ENCODE measurements around the gene GOLGA6L2. TPM values are rescaled to one million over a fixed set of nuclear protein-coding genes. Genes with fewer than 3 reads are reported as not detected.
"Not testable (repeated sequence)": the region's sequence is repeated elsewhere in the genome, so short reads cannot be mapped to it uniquely, and the experiment has no call there.

GOLGA6L2 gene
- total RNA-seq, 4 donors from 2014 or later: not detected

- no peaks in the 10 kb centered on the region for H3K4me1 ChIP-seq
- no peak for DNase-seq
- WGBS, 2 donors: 70 to 79% methylated on average over 7 of the region's 7 CpGs
- no peaks in the 10 kb centered on the region for H3K27me3 ChIP-seq
- H3K27ac ChIP-seq: no peak overlapping the region
- H3K4me3 ChIP-seq (replicated peaks in 1 of 3): no peak overlapping the region
- H3K36me3 ChIP-seq: no peaks in the 10 kb centered on the region
- H3K9me3 ChIP-seq: no peaks in the 10 kb centered on the region
- TF ChIP-seq POLR2A (IDR thresholded peaks at IDR 0.05): no peak
- TF ChIP-seq, protein P1, sequence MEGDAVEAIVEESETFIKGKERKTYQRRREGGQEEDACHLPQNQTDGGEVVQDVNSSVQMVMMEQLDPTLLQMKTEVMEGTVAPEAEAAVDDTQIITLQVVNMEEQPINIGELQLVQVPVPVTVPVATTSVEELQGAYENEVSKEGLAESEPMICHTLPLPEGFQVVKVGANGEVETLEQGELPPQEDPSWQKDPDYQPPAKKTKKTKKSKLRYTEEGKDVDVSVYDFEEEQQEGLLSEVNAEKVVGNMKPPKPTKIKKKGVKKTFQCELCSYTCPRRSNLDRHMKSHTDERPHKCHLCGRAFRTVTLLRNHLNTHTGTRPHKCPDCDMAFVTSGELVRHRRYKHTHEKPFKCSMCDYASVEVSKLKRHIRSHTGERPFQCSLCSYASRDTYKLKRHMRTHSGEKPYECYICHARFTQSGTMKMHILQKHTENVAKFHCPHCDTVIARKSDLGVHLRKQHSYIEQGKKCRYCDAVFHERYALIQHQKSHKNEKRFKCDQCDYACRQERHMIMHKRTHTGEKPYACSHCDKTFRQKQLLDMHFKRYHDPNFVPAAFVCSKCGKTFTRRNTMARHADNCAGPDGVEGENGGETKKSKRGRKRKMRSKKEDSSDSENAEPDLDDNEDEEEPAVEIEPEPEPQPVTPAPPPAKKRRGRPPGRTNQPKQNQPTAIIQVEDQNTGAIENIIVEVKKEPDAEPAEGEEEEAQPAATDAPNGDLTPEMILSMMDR (IDR thresholded peaks at IDR 0.05): no peak
- intact Hi-C loops (cut with DNase I): no loop called here
Observed at GRCh38 chr15:23439513-23439912, 7.5 kb downstream of the GOLGA6L2 start.

GRCh38 chr15:23438816-23439466, 8.1 kb downstream of the GOLGA6L2 start:
- H3K27ac ChIP-seq: no peak overlapping the region
- no peak for DNase-seq
- no peaks in the 10 kb centered on the region for H3K36me3 ChIP-seq
- H3K4me1 ChIP-seq: no peaks in the 10 kb centered on the region
- H3K9me3 ChIP-seq: no peaks in the 10 kb centered on the region
- no peak overlapping the region for H3K4me3 ChIP-seq (replicated peaks in 1 of 3)
- WGBS, 2 donors: 60 to 68% methylated on average over 9 of the region's 9 CpGs
- intact Hi-C loops (cut with DNase I): no loop called here
- no peaks in the 10 kb centered on the region for H3K27me3 ChIP-seq
- TF ChIP-seq, protein P1 (IDR thresholded peaks at IDR 0.05): no peak
- TF ChIP-seq POLR2A (IDR thresholded peaks at IDR 0.05): no peak

DNA sequence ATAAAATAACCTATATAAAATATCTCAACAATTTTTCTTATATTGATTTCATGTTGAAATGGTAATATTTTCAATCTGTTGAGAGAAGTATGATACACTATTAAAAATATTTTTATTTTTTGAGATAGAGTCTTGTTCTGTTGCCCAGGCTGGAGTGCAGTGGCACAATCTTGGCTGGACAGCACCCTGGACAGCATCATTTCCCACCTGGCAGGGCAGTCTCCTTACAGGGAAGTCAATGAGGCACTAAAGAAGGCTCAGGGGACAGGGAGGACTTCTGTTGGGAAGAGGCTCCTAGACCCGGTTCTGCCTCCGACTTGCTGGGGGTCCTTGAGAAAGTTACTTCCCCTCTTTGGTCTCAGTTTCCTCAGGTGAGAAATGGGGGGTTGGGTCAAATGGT, 9.4 kb downstream of the GOLGA6L2 start:
- intact Hi-C loops (cut with DNase I): no loop called here
- Histone ChIP-seq H3K27me3 (no peaks in the 10 kb centered on the region), H3K4me1 (no peaks in the 10 kb centered on the region), H3K27ac (no peak overlapping the region), H3K36me3 (no peaks in the 10 kb centered on the region), H3K4me3 (replicated peaks in 1 of 3) (no peak overlapping the region), H3K9me3 (no peaks in the 10 kb centered on the region)
- DNase-seq: no peak
- TF ChIP-seq POLR2A (IDR thresholded peaks at IDR 0.05): no peak
- TF ChIP-seq, protein P1 (IDR thresholded peaks at IDR 0.05): no peak
- WGBS, 2 donors: 70 to 75% methylated on average over 2 of the region's 2 CpGs

DNA sequence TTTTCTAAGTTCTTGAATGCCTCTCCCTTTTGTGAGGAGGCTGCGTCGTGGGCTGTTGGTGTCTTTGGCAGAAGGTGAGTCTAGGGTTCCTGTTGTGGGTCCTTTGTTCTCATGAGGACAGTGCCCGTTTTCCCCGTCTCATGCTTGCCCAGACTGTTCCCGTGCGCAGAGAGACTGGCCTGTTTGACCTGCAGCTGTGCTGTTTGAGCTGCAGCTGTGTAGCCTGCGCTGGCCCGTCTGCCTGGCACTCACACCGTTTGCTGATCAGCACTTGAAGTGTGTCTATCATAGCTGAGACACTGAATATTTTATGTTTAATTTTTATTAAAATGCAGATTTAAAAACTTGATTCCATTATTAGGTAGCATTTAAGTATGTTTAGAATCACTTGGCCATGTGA, 9.9 kb downstream of the GOLGA6L2 start:
- TF ChIP-seq, protein P1 (IDR thresholded peaks at IDR 0.05): no peak
- no peak for TF ChIP-seq POLR2A (IDR thresholded peaks at IDR 0.05)
- no peaks in the 10 kb centered on the region for H3K27me3 ChIP-seq
- 77 to 79% methylated on average over 9 of the region's 9 CpGs for WGBS, 2 donors
- intact Hi-C loops (cut with DNase I): no loop called here
- H3K36me3 ChIP-seq: no peaks in the 10 kb centered on the region
- H3K4me3 ChIP-seq (replicated peaks in 1 of 3): no peak overlapping the region
- DNase-seq: no peak
- H3K27ac ChIP-seq: no peak overlapping the region
- no peaks in the 10 kb centered on the region for H3K4me1 ChIP-seq
- no peaks in the 10 kb centered on the region for H3K9me3 ChIP-seq

- intact Hi-C loops (cut with DNase I): no loop called here
- H3K9me3 ChIP-seq: no peaks in the 10 kb centered on the region
- 81 to 84% methylated on average over 12 of the region's 12 CpGs for WGBS, 2 donors
Observed at GRCh38 chr15:23436421-23436820, 10.6 kb downstream of the GOLGA6L2 start.

GRCh38 chr15:23434699-23435098, 12.3 kb downstream of the GOLGA6L2 start:
- H3K27me3 ChIP-seq; H3K4me3 ChIP-seq (replicated peaks in 1 of 3); DNase-seq; H3K36me3 ChIP-seq; intact Hi-C loops (cut with DNase I); H3K4me1 ChIP-seq; H3K27ac ChIP-seq; H3K9me3 ChIP-seq: not testable (repeated sequence)
- 89 to 92% methylated on average over 2 of the region's 2 CpGs for WGBS, 2 donors

More at GRCh38 chr15:23436421-23436820, 10.6 kb downstream of the GOLGA6L2 start:
- DNase-seq: no peak
- H3K36me3 ChIP-seq: no peaks in the 10 kb centered on the region
- H3K4me3 ChIP-seq (replicated peaks in 1 of 3): no peak overlapping the region
- no peaks in the 10 kb centered on the region for H3K27me3 ChIP-seq
- H3K4me1 ChIP-seq: no peaks in the 10 kb centered on the region
- TF ChIP-seq POLR2A (IDR thresholded peaks at IDR 0.05): no peak
- TF ChIP-seq, protein P1 (IDR thresholded peaks at IDR 0.05): no peak
- no peak overlapping the region for H3K27ac ChIP-seq

- H3K27me3 ChIP-seq; H3K36me3 ChIP-seq; H3K4me1 ChIP-seq; DNase-seq; H3K27ac ChIP-seq; H3K9me3 ChIP-seq; H3K4me3 ChIP-seq (replicated peaks in 1 of 3); intact Hi-C loops (cut with DNase I): not testable (repeated sequence)
- WGBS, 2 donors: 93 to 100% methylated on average over 1 to 8 of the region's 8 CpGs
Observed at GRCh38 chr15:23425327-23425726, 21.7 kb downstream of the GOLGA6L2 start.

Measured in thyroid gland (tissue), 4 donors.